Measurements from ENCODE around the gene KRT3. TPM values are rescaled to one million over a fixed set of nuclear protein-coding genes. Genes with fewer than 3 reads are reported as not detected.

Gene KRT3
- total RNA-seq, 1 experiment from 2014 or later = not detected

- TF ChIP-seq ELF1 (IDR thresholded peaks at IDR 0.05; ENCODE audit: borderline replicate concordance, low read depth) = no peak
- TF ChIP-seq ZFX (IDR thresholded peaks at IDR 0.05) = no peak
- TF ChIP-seq YY1 (IDR thresholded peaks at IDR 0.05; ENCODE audit: extremely low read depth, insufficient replicate concordance, low read depth, low read length) = no peak
- no peak for TF ChIP-seq RAD21 (IDR thresholded peaks at IDR 0.05; ENCODE audit: low read depth)
- TF ChIP-seq ZNF274 (IDR thresholded peaks at IDR 0.05; ENCODE audit: low read depth, low read length) = no peak
- TF ChIP-seq FOSL1 (IDR thresholded peaks at IDR 0.05; ENCODE audit: low read depth) = no peak
- TF ChIP-seq ATF3 (IDR thresholded peaks at IDR 0.05) = no peak
These were observed 19.5 kb downstream of the KRT3 start (continued) for GRCh38 chr12:52776435-52776834.

DNA sequence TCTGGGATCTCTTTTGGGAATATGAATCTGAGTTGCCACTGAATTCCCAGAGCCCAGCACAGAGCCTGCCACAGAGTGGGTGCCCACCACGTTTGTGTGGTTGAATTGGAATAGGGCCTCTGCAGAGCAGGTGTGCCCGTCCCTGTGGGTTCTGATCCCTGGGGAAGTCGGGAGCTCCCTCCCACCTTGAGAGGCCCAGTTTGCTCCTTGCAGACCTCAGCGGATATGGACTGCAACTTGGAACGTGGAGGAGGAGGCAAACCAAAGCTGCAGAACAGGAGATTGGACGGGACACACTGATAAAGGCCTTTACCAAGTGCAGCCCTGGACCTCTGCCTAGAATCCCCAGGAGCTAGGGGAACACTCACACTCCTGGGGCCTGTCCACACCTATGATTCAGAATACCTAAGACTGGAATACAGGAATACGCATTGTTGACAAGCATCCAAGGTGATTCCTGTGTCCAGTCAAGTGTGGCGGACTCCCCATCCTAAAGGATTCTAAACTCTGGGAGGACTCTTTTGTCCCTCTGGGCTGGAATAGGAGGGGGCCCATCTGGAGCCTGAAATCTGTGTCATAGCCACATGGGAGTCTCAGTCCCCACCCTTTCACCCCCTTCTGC lies 21.2 kb downstream of the KRT3 start:
- H3K9me3 ChIP-seq (ENCODE audit: control insufficient read depth in 1 of 2, insufficient read depth in 1 of 2, low read depth in 1 of 2, low read length in 2 of 2) = no peaks in the 10 kb centered on the region
- DNase-seq (ENCODE audit: low read depth, low spot score) (no peak), ATAC-seq (no peak)
- peaks cover 26% of the 10 kb centered on the region; the same call in 1 of the 2 replicates for H3K27me3 ChIP-seq (ENCODE audit: insufficient read depth, low read length)
- no peak overlapping the region for H3K9ac ChIP-seq (ENCODE audit: low read length)
- H3K4me3 ChIP-seq (replicated peaks in 1 of 2; ENCODE audit: low read depth in 1 of 2, low read length in 2 of 2) = no peak overlapping the region
- no peaks in the 10 kb centered on the region for H3K9me2 ChIP-seq (ENCODE audit: insufficient read depth)
- intact Hi-C loops (cut with micrococcal nuclease) = no loop called here
- no peaks in the 10 kb centered on the region for H3K79me2 ChIP-seq (ENCODE audit: insufficient read depth, low read length)
- H3K27ac ChIP-seq (ENCODE audit: low read depth, low read length) = no peak overlapping the region
- POLR2A ChIA-PET = no interaction called here
- H3K4me2 ChIP-seq (ENCODE audit: low read length) = no peak overlapping the region
- H3K36me3 ChIP-seq (ENCODE audit: control insufficient read depth in 1 of 2, insufficient read depth in 2 of 2, low read length in 2 of 2) = no peaks in the 10 kb centered on the region
- no TSS peak for BruUV-seq (replicated peaks)
- no peaks in the 10 kb centered on the region for H3K4me1 ChIP-seq (ENCODE audit: control insufficient read depth in 1 of 2, insufficient read depth in 2 of 2, low read length in 2 of 2)
- no peak overlapping the region for H2AFZ ChIP-seq (ENCODE audit: low read depth, low read length, poor library complexity, severe bottlenecking)
- no peaks in the 10 kb centered on the region for H4K20me1 ChIP-seq (ENCODE audit: insufficient read depth)
- RAD21 ChIA-PET (ENCODE audit: low non-redundant PET in 1 of 2, low total read pairs in 2 of 2, uncharacterized antibody in 2 of 2, unreplicated experiment in 2 of 2) = no interaction called here
- CTCF ChIA-PET = no interaction called here
- TF ChIP-seq EZH2 (IDR thresholded peaks at IDR 0.05) (no peak), POLR2AphosphoS5 (IDR thresholded peaks at IDR 0.05; ENCODE audit: low read depth, low read length) (no peak), SP1 (IDR thresholded peaks at IDR 0.05; ENCODE audit: low read depth) (no peak), CEBPB (IDR thresholded peaks at IDR 0.05; ENCODE audit: low read depth) (no peak), ATF3 (IDR thresholded peaks at IDR 0.05) (no peak), FOSL1 (IDR thresholded peaks at IDR 0.05; ENCODE audit: low read depth) (no peak), MAX (IDR thresholded peaks at IDR 0.05) (no peak), RAD21 (IDR thresholded peaks at IDR 0.05; ENCODE audit: low read depth) (no peak), YY1 (IDR thresholded peaks at IDR 0.05; ENCODE audit: extremely low read depth, insufficient replicate concordance, low read depth, low read length) (no peak), ZFX (IDR thresholded peaks at IDR 0.05) (no peak), CBX3 (IDR thresholded peaks at IDR 0.05; ENCODE audit: low read depth) (no peak), SIN3A (IDR thresholded peaks at IDR 0.05; ENCODE audit: low read depth) (no peak), ZBTB33 (IDR thresholded peaks at IDR 0.05; ENCODE audit: extremely low read depth, insufficient replicate concordance, low read length) (no peak), ZNF274 (IDR thresholded peaks at IDR 0.05; ENCODE audit: low read depth, low read length) (no peak), REST (IDR thresholded peaks at IDR 0.05; ENCODE audit: low read depth) (no peak), SRF (IDR thresholded peaks at IDR 0.05; ENCODE audit: low read depth) (no peak)

Measured in HCT116 (cell line).